IPS-15b (cell line): ENCODE results near the gene MPC1.

ENCODE experiments used
- H3K27me3 ChIP-seq: one replicate; pipeline ENCODE4 v1.6.1; 2013; ENCODE audit warnings: low read length; ENCODE audit not compliant: control insufficient read depth, insufficient read depth
- H3K36me3 ChIP-seq: one replicate; pipeline ENCODE4 v1.6.1; 2013; ENCODE audit warnings: low read length; ENCODE audit not compliant: control insufficient read depth, insufficient read depth
- H3K4me1 ChIP-seq: one replicate; pipeline ENCODE4 v1.6.1; 2013; ENCODE audit warnings: mild to moderate bottlenecking, low read length; ENCODE audit not compliant: control insufficient read depth, insufficient read depth
- H3K4me3 ChIP-seq: one replicate; pipeline ENCODE4 v1.5.1; 2013; ENCODE audit warnings: low read depth, low read length
- H3K9ac ChIP-seq: one replicate; pipeline ENCODE4 v1.6.1; 2013; ENCODE audit warnings: low read depth, mild to moderate bottlenecking, low read length
- H3K9me3 ChIP-seq: one replicate; pipeline ENCODE4 v1.6.1; 2013; ENCODE audit warnings: mild to moderate bottlenecking, low read length; ENCODE audit not compliant: control insufficient read depth, insufficient read depth

The MPC1 gene

DNA sequence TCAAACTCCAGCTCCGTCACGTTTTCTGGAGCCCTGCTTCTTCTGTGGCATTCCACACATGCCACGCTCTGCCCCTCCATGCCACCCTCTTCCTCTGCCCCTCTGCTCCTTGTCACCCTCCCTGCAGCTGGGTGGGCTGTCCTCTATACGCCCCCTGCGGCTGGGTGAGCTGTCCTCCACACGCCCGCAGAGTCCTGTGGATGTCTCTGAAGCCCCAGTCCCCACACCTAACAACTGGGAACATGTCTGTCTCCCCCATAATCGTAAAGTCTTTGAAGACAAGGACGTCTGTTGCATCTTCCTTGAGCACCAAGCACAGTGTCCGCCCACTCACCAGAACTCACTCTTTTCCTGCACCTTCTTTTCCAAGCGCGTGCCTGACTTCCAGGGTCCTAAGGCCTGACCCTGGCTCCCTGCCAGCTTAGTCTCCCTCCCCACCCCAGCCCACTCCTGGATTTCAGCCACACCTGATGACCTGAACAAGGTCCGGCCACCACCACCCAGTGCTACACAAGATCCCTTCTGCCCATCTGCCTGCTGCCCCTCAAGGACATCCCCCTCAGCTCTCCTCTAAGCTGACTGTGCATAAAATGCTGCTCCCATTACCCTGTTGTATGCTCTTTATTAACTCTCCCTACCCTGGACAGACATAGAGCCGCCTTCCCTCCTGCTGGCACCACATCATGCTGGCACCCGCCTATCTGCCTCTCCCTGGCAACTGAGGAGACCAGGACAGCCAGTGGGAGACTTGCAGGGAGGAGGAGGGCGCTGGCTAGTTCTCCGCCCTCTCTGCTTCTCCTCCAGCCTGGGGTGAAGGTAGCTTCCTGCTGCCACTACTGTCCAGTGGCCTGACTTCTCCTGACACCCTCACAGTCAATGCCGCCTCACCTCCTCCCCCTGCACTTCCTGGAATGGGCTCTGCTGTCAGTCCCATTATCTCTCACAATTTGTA lies 63.8 kb downstream of the MPC1 start:
- Histone ChIP-seq H3K9ac (no peak overlapping the region), H3K27me3 (no peaks in the 10 kb centered on the region), H3K4me1 (no peaks in the 10 kb centered on the region), H3K36me3 (peaks cover 12% of the 10 kb centered on the region), H3K4me3 (no peak overlapping the region), H3K9me3 (no peaks in the 10 kb centered on the region)

DNA sequence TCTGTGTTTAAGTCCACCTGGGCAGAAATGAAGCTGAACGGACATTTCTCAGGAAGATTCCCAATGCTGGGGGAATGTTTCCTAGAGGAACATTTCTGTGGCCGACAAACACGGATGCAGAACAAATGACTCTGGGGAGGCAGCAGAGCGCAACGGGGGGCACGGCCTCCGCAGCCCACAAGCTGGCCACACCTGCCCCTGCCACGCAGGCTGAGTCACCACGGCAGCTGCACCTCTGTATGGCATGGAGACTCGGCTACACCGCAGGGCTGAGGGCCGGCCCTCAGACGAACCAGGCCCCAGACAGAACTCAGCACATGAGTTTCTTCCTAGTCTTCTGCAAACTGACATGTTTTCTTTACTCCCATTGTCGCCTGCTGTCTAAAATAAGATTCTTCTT lies 64.5 kb downstream of the MPC1 start:
- H3K4me1 ChIP-seq, result no peaks in the 10 kb centered on the region
- H3K4me3 ChIP-seq, result no peak overlapping the region
- no peak overlapping the region for H3K9ac ChIP-seq
- peaks cover 12% of the 10 kb centered on the region for H3K36me3 ChIP-seq
- H3K9me3 ChIP-seq, result no peaks in the 10 kb centered on the region
- no peaks in the 10 kb centered on the region for H3K27me3 ChIP-seq

DNA sequence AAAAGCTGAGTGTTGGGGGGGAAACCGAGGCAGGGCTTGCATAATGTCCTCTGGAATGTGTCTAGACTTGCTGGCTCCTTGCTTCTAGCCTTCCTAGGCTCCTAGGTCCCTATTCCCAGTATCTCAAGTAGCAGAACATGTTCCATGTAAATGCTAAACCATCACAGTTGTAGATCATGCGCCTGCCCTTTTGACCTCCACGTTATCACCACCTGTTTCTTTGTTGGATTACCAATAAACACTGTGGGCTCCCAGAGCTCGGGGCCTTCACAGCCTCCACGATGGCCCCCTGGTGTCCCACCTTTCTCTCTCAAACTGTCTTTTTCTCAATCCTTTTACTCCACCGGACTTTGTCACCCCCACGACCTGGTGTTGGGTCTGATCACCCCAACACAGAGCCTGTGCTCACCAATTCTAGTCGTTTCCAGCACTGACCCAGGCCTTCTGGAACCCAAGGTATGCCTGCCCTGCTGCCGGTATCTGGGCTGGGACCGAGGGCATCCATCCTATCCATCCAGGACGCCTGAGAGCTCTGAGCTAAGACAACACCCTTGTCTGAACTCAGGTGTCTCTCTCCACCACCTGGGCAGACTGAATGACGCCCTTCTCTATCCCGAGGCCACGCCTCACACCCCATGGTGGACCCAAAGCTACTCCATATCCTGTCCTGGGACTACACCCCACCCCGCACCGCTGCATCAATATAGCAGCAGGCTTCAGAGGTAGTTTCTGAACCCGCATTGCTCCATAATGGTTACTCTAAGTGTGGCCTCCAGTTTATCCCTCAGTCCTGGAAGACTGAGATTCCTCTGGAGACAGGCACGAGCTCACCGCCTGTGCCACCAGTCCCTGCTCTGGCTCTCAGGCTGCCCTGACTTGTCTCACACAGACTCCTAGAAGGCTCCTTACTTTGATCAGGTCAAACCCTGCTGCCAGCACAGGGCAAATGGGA lies 65.2 kb downstream of the MPC1 start:
- Histone ChIP-seq H3K9me3 (no peaks in the 10 kb centered on the region), H3K4me1 (no peaks in the 10 kb centered on the region), H3K4me3 (no peak overlapping the region), H3K9ac (no peak overlapping the region), H3K36me3 (peaks cover 12% of the 10 kb centered on the region), H3K27me3 (no peaks in the 10 kb centered on the region)

DNA sequence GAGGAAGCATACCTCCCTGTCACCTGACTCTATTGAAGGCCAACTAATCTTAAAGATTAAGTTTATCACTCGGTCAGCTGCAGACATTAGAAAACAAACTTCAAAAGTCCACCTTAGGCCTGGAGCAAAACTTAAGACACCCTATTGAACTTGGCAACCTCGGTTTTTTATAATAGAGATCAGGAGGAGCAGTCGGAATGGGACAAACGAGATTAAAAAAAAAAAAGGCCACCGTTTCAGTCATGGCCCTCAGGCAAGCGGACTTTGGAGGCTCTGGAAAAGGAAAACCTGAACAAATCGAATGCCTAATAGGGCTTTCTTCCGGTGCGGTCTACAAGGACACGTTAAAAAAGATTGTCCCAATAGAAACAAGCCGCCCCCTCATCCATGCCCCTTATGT lies 67.3 kb downstream of the MPC1 start:
- H3K9ac ChIP-seq, result no peak overlapping the region
- H3K36me3 ChIP-seq, result peaks cover 9% of the 10 kb centered on the region
- no peak overlapping the region for H3K4me3 ChIP-seq
- no peaks in the 10 kb centered on the region for H3K9me3 ChIP-seq
- no peaks in the 10 kb centered on the region for H3K4me1 ChIP-seq
- peaks cover 3% of the 10 kb centered on the region for H3K27me3 ChIP-seq
